ENCODE measurements around the gene NHLRC4. TPM values are rescaled to one million over a fixed set of nuclear protein-coding genes. Genes with fewer than 3 reads are reported as not detected.

The NHLRC4 gene
- total and polyA plus RNA-seq, 2 of the 13 experiments (the other 11 are each of a cell fraction or from before 2014, with no cell fraction given) = 0.40 to 0.59 TPM

- TF ChIP-seq ZHX2 (IDR thresholded peaks at IDR 0.05; ENCODE audit: low read depth) (no peak), ZHX2 (CRISPR knock-in tag; IDR thresholded peaks at IDR 0.05; ENCODE audit: borderline replicate concordance) (no peak), SRSF4 (IDR thresholded peaks at IDR 0.05; ENCODE audit: low read depth, low read length, poor library complexity, severe bottlenecking) (no peak), PAWR (CRISPR knock-in tag; IDR thresholded peaks at IDR 0.05; ENCODE audit: borderline replicate concordance) (no peak), ELF3 (CRISPR knock-in tag; IDR thresholded peaks at IDR 0.05) (no peak), ATF2 (CRISPR knock-in tag; IDR thresholded peaks at IDR 0.05) (peak; percentile 82), EZH2 (conservative IDR thresholded peaks at IDR 0.05; ENCODE audit: low read depth, low read length) (no peak), ZNF749 (CRISPR knock-in tag; IDR thresholded peaks at IDR 0.05; ENCODE audit: borderline replicate concordance) (no peak; the same call in 1 of the 2 replicates), CAMTA2 (CRISPR knock-in tag; IDR thresholded peaks at IDR 0.05; ENCODE audit: borderline replicate concordance) (no peak), ATF5 (CRISPR knock-in tag; IDR thresholded peaks at IDR 0.05; ENCODE audit: low read depth) (no peak), ZFP91 (CRISPR knock-in tag; IDR thresholded peaks at IDR 0.05; ENCODE audit: borderline replicate concordance) (peak; percentile 69; the same call in 1 of the 2 replicates), ZNF879 (CRISPR knock-in tag; IDR thresholded peaks at IDR 0.05) (no peak), ZNF124 (CRISPR knock-in tag; IDR thresholded peaks at IDR 0.05) (no peak; the same call in 1 of the 2 replicates), ETS1 (CRISPR knock-in tag; IDR thresholded peaks at IDR 0.05) (no peak), TSC22D2 (CRISPR knock-in tag; IDR thresholded peaks at IDR 0.05; ENCODE audit: borderline replicate concordance) (no peak), ZNF746 (CRISPR knock-in tag; IDR thresholded peaks at IDR 0.05) (peak; percentile 83), ZNF343 (CRISPR knock-in tag; IDR thresholded peaks at IDR 0.05) (no peak)
These were observed 23.3 kb upstream of the NHLRC4 start (continued) for GRCh38 chr16:543301-544164.
